ENCODE measurements around the gene NAA40.
A peak's percentile ranks its signal among the peaks of the same experiment; 100 is the strongest.

Gene NAA40

DNA sequence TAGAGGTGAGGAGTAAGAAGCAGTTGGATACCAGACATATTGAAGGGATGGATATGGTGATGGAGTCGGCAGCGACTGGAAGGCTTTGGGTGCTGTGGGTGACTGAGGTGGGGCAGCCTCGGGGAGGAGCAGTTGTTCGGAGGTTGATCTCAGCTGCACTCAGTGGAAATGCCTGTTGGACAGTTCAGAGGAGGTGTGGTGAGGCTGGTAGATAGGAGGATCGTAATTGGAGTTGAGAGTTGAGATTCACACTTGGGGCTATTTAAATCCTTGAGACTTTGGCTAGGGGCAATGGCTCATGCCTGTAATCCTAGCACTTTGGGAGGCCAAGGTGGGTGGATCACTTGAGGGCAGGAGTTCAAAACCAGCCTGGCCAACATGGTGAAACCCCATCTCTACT, 54.3 kb downstream of the NAA40 start:
- no peak for DNase-seq

- no peak for DNase-seq
Observed at GRCh38 chr11:63993993-63994392, 55.2 kb downstream of the NAA40 start.

GRCh38 chr11:63996512-63996911, 57.7 kb downstream of the NAA40 start:
- DNase-seq, result no peak

- DNase-seq, result no peak
Observed at GRCh38 chr11:63997104-63997700, 58.4 kb downstream of the NAA40 start.

DNA sequence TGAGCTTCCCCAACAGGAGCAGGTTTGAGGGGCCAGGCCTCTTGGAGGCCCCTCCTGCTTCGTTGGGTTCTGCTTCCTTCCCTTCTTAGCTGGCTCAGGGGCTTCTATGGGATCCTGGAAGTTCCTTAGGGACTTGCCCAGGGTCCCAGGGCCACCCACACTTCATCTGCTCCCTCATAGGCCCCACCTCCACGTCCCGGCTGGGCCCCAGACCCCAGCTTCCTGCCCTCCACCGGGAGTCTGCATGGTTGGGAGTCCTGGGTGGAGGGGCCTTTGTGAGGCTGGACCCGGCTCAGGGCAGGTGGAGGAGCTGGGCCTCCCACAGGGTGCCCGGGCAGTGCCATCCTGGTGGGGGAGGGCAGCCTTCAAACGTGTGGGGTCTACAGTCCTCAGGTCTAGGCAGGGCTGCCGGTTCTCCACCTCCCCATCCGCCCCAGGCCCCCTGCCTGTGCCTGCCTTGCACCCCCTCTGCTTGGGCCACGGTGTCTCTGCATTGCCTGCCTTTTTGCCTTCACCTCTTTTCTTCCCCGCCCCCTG, 59.1 kb downstream of the NAA40 start:
- DNase-seq, result no peak

DNA sequence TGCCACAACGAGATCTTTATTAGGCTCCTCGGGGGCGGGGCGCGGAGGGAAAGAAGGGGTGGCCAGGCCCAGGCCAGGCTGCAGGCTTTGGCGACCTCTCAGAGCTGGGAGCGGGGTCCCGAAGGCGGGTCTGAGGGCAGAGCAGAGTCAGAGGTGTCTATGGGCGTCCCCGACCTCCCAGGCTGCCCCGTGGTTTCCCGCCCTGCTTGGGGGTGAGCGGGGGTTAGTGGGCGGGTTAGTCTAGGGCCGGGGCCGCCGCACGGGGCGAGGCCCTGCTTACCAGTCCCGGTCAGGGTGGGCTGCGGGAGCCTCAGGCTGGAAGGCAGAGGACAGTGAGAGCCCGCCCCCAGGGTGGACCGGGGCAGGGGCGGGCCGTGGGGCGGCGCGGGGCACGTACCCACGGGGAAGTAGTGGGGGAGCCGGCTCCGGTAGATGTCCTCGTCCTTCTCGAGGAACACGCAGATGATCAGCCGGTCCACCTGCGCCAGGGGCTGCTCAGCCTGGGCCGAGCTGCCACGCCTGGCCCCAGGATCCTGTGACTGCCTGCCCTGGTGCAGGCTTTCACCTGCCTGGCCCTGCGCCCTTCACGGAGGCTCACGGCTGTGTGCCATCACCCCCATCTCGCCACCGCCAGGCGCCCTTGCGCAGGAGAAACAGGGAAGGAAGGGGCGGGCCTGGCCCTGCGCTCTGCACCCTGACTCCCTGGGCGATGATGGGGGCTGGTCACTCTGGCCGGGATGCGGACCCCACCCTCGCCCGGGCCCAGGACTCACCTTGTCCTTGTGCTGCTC, 60.0 kb downstream of the NAA40 start:
- no peak for DNase-seq

GRCh38 chr11:63999349-64000025, 60.7 kb downstream of the NAA40 start:
- no peak for DNase-seq

GRCh38 chr11:64000026-64000739, 61.4 kb downstream of the NAA40 start:
- DNase-seq, result peak; percentile 62

DNA sequence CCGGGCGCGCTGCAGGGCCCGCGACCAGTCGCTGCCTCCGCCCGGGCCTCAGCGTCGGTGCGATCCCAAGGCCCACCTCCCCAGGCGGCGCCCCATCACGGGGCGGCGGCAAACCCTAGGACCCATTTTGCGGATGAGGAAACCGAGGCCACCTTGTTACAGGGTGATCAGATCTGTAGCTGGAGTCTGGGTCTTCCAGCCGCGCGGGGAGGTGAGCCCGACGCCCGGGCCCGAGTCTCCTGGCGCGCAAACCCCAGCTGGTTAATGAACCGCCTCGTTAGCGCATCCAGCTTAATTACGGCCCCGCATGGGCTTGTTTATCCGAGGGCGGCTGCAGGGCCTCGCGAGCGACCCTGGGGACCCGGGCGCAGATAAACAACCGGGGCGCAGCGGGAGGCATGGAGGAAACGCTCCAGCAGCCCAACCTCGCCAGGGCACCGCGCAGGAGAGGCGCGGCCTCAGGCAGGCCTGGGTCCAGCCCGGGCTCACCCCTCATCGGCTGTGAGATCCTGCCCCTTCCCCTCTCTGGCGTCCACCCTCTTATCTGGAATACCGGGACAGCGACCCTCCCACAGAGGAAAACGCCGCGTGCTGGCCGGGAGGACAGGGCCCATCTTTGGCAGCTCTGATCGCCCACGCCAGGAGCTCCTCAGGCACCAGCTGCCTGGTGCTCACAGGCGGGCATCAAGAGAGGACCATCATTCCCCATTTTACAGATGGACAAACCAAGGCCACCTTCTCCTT, 62.1 kb downstream of the NAA40 start:
- no peak for DNase-seq

DNA sequence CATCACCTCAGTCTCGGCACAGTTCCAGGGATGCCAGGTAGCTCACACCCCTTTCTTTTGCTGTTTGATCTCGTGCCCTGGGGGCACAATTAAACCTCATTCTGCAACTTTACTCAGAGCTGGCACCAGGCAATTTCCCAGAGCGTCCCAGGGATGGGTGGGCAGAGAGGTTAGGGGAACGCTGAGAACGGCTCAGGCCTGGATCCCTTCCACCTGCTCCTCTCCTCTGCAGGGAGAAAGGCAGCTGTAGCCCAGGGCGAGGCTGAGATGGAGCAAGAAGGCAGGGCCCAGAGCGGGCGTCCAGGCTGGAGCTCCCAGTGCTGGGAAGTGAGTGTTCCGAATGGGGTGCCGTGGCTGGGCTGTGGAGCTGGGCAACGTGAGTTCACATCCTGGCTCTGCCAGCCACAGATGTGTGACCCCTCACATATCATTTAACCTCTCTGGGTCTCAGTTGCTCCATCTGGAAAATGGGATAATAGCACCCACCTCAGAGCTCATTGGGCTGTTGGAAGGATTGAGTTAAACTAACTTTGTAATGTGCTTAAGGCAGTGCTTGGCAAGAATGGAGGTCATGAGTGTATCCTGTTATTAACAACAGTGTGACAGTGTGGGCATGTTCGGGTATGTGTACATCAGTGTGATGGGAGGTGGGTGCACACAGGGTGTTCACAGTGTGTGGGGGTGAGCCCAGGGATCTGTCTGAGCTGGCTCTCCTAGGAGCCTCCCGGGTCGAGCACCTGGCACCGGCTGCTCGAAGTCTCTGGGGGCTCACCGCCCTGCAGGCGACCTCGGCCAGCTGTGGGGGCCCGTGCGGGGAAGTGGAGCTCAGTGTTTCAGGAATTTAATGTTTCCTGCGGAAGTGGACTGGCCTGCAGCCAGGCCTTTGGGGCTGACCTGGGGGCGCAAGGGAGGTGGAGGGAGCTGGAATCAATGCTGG, 63.0 kb downstream of the NAA40 start:
- no peak for DNase-seq

DNA sequence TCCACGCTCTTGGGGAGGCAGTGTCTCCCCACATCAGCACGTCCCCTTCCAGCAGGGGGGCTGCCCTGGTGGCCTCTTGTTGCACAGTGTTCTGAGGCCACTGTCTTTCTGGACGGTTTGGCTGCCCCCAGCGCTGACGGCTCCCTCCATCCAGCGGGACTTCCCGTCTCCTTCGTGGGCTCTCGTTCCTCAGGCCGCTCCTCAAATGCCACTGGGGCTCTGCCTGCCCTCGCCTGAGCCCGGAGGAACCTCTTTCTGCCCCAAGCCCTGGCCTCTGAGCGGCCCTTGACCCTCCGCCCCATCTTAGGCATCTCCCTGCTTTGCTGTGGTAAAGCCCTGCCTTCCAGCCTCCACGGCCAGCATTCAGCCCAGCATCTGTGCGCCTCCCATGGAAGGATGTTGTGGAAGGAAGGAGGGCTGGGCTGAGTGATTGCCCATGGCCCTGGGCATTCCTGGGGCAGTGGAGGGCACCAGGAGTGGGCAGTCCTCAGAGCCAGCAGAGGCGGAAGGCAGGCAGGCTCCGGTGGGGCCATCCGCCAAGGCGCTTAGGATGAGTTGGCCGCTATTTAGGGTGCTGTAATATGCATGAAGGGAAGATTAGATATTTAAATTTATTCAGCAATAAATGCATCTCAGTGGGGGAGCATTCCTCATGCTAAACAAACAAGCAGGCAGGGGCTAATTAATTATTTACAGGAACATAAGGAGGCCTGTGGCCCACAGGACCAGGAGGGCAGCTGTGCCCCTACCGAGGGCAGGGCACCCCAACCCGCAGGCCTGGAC, 65.2 kb downstream of the NAA40 start:
- no peak for DNase-seq

- no peak for DNase-seq
Observed at GRCh38 chr11:64004590-64004984, 65.8 kb downstream of the NAA40 start.

GRCh38 chr11:64005691-64006090, 66.9 kb downstream of the NAA40 start:
- no peak for DNase-seq

- DNase-seq, result no peak
Observed at GRCh38 chr11:64006398-64006797, 67.6 kb downstream of the NAA40 start.

All from midbrain (tissue), 1 donor.